Smooth muscle cell (in vitro differentiated cells): ENCODE data around the gene EVA1C. TPM values are rescaled to one million over a fixed set of nuclear protein-coding genes. Genes with fewer than 3 reads are reported as not detected.

Experiments
- DNase-seq: peaks from one replicate; lab custom pipeline; 2025; ENCODE audit not compliant: unreplicated experiment; lab: John Stamatoyannopoulos, UW
- H2AFZ ChIP-seq: fragments of 200-600 bp; sonication (generic); 2 replicates; pipeline ENCODE4 v1.6.0; 2016; ENCODE audit warnings: antibody characterized with exemption, low read depth, mild to moderate bottlenecking
- H3F3A ChIP-seq: fragments of 200-600 bp; sonication (generic); 2 replicates; pipeline ENCODE4 v1.6.0; 2017; ENCODE audit warnings: antibody characterized with exemption, low read depth
- H3K27ac ChIP-seq: fragments of 200-600 bp; sonication (generic); 2 replicates; pipeline ENCODE4 v1.5.1; 2016; ENCODE audit warnings: low read depth, mild to moderate bottlenecking
- H3K27me3 ChIP-seq: fragments of 200-600 bp; sonication (generic); 2 replicates; pipeline ENCODE4 v1.6.1; 2016; ENCODE audit warnings: low read depth, mild to moderate bottlenecking
- H3K36me3 ChIP-seq: fragments of 200-600 bp; sonication (generic); 2 replicates; pipeline ENCODE4 v1.5.1; 2016; ENCODE audit warnings: low read depth
- H3K4me1 ChIP-seq: fragments of 200-600 bp; sonication (generic); 2 replicates; pipeline ENCODE4 v1.5.1; 2016; ENCODE audit warnings: low read depth
- H3K4me2 ChIP-seq: fragments of 200-600 bp; sonication (generic); 2 replicates; pipeline ENCODE4 v1.6.0; 2016; ENCODE audit warnings: mild to moderate bottlenecking
- H3K4me3 ChIP-seq: fragments of 200-600 bp; sonication (generic); 2 replicates; pipeline ENCODE4 v1.5.1; 2016; ENCODE audit warnings: mild to moderate bottlenecking
- H3K79me2 ChIP-seq: fragments of 200-600 bp; sonication (generic); 2 replicates; pipeline ENCODE4 v1.6.0; 2016; ENCODE audit warnings: low read depth, mild to moderate bottlenecking
- H3K9ac ChIP-seq: fragments of 200-600 bp; sonication (generic); 2 replicates; pipeline ENCODE4 v1.6.0; 2016; ENCODE audit warnings: low read depth
- H3K9me3 ChIP-seq: fragments of 200-600 bp; sonication (generic); replicated peaks from 2 replicates; pipeline ENCODE4 v1.5.1; 2016; ENCODE audit warnings: low read depth
- H4K20me1 ChIP-seq: fragments of 200-600 bp; sonication (generic); 2 replicates; pipeline ENCODE4 v1.6.0; 2016; ENCODE audit warnings: low read depth
- WGBS: methylation state at CpG from one replicate; pipeline ENCODE4 v1.1.7; 2016; ENCODE audit warnings: low lambda C conversion rate; 5-methylcytosine and 5-hydroxymethylcytosine counted together
- polyA plus RNA-seq: library from polyadenylated mRNA; unstranded; fragments of >200 nt; fragmentation: Nextera tagmentation; extraction: Ambion mirVana; gene quantifications from 2 replicates; pipeline ENCODE4 v1.2.1, GENCODE V29; 2016
- total RNA-seq: library from RNA; depleted of rRNA; stranded (reverse); fragments of >200 nt; gene quantifications from 2 replicates; pipeline ENCODE4 v1.2.3, GENCODE V29; 2014
- TF ChIP-seq, protein P1 (sequence below): fragments of 200-600 bp; sonication (generic); IDR thresholded peaks from 2 replicates; pipeline ENCODE4 v1.5.1; 2017; ENCODE audit warnings: borderline replicate concordance, mild to moderate bottlenecking, antibody characterized with exemption; ENCODE audit not compliant: insufficient read depth, poor library complexity, severe bottlenecking

The EVA1C gene, protein sequence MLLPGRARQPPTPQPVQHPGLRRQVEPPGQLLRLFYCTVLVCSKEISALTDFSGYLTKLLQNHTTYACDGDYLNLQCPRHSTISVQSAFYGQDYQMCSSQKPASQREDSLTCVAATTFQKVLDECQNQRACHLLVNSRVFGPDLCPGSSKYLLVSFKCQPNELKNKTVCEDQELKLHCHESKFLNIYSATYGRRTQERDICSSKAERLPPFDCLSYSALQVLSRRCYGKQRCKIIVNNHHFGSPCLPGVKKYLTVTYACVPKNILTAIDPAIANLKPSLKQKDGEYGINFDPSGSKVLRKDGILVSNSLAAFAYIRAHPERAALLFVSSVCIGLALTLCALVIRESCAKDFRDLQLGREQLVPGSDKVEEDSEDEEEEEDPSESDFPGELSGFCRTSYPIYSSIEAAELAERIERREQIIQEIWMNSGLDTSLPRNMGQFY
- total RNA-seq (3.7 and 4.1 TPM in 2 replicates), polyA plus RNA-seq (1.7 and 1.9 TPM in 2 replicates)

DNA sequence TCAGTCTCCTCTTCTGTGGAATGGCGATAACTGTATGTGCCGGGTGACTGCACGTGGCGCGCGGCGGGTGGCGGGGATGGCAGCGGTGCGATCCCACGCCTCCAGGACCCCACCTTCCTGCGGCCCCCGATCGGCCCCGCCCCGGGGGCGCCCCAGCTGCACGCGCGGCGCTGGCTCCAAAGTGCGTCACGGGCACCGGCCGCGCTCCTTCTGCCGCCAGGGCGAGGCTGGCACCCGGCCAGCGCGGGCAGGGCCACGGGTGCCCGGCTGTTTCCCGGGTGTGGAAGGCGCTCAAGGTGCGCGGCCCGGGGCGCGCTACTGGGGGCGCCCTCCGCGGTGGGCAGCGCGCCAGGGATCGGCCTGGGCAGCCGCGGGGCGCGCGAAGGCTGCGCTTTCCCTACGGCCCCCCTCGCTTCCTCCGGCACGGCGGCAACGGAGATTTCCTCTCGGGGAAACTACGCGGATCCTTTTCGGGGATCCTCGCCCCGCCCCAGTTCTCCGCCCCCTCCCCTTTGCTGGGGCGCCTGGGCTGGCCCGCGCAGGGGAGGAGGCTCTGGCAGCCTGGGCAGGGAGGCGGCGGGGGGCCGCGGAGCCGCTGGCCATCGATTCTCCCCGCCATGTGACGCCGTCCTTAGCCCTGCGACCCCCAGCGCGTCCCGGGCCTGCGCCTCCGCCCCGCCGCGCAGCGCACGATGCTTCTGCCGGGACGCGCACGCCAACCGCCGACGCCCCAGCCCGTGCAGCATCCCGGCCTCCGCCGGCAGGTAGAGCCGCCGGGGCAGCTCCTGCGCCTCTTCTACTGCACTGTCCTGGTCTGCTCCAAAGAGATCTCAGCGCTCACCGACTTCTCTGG lies at the start of gene EVA1C:
Gene EVA1C (plus strand): TSS at position 545 of the 853 bp plus-strand sequence. CDS start 148 bp downstream, at position 693.
- no peak for DNase-seq
- H3K36me3 ChIP-seq = no peaks in the 10 kb centered on the region
- no peaks in the 10 kb centered on the region for H4K20me1 ChIP-seq
- under 1% methylated on average over 60 of the region's 104 CpGs for WGBS
- H3K4me1 ChIP-seq = peaks cover 23% of the 10 kb centered on the region
- no peaks in the 10 kb centered on the region for H3K79me2 ChIP-seq
- H3K9ac ChIP-seq = no peak within 1 kb of the TSS
- H3K9me3 ChIP-seq = no peaks in the 10 kb centered on the region
- H3K27me3 ChIP-seq = peaks cover 51% of the 10 kb centered on the region
- H2AFZ ChIP-seq = peak within 1 kb of the TSS; percentile 89
- H3F3A ChIP-seq = peaks cover 7% of the 10 kb centered on the region
- H3K4me2 ChIP-seq = peak within 1 kb of the TSS; percentile 86
- H3K27ac ChIP-seq = no peak within 1 kb of the TSS
- TF ChIP-seq, protein P1, sequence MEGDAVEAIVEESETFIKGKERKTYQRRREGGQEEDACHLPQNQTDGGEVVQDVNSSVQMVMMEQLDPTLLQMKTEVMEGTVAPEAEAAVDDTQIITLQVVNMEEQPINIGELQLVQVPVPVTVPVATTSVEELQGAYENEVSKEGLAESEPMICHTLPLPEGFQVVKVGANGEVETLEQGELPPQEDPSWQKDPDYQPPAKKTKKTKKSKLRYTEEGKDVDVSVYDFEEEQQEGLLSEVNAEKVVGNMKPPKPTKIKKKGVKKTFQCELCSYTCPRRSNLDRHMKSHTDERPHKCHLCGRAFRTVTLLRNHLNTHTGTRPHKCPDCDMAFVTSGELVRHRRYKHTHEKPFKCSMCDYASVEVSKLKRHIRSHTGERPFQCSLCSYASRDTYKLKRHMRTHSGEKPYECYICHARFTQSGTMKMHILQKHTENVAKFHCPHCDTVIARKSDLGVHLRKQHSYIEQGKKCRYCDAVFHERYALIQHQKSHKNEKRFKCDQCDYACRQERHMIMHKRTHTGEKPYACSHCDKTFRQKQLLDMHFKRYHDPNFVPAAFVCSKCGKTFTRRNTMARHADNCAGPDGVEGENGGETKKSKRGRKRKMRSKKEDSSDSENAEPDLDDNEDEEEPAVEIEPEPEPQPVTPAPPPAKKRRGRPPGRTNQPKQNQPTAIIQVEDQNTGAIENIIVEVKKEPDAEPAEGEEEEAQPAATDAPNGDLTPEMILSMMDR = no peak
- peak within 1 kb of the TSS; percentile 57 for H3K4me3 ChIP-seq

DNA sequence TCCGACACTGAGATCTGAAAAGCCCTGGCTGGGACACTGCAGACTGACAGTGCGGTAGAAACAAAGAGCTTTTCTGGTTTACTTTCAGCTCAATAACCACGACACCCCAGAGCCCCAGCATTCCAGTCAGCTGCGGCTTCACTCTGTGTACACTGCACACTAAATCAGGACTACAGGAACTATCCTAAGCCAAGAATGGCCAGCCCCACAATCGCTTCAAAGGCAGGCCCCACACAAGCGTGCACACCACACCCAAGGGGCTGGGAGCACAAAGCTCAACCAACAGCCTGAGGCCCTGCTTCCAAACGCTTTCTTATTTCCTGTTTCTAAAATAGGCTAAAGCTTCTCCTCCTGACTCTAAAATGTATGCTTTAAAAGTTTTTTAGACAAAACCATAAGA lies 48.1 kb upstream of the EVA1C start:
- Histone ChIP-seq H3K4me1 (no peaks in the 10 kb centered on the region), H3K27me3 (no peaks in the 10 kb centered on the region), H3K9ac (no peak overlapping the region), H3F3A (no peaks in the 10 kb centered on the region), H3K36me3 (peaks cover 21% of the 10 kb centered on the region), H3K4me3 (no peak overlapping the region), H2AFZ (no peak overlapping the region), H3K4me2 (no peak overlapping the region), H3K27ac (no peak overlapping the region), H3K79me2 (no peaks in the 10 kb centered on the region), H4K20me1 (no peaks in the 10 kb centered on the region), H3K9me3 (no peaks in the 10 kb centered on the region)
- 88% methylated on average over 7 of the region's 7 CpGs for WGBS
- DNase-seq = no peak
- TF ChIP-seq, protein P1 = no peak

DNA sequence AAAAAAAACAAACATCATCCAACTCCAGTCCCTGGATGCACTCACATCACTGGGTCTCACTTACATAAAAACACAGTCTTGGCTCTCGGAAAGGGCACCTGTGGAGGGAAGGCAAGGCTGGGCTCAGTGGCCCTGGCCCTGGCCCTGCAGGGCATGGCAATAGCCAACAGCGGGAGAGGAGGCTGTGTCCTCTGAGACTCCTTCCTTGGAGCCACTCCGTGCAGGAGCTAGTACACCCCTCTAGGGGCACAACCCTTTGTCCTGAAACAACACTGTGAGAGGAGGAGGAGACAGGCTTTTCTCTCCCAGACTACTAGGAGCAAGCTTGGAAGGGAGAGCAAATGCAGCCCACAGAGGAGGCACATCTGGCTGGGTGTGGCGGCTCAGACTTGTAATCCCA lies 47.7 kb upstream of the EVA1C start:
- Histone ChIP-seq H3K27me3 (no peaks in the 10 kb centered on the region), H3K79me2 (no peaks in the 10 kb centered on the region), H3K36me3 (peaks cover 21% of the 10 kb centered on the region), H3K27ac (no peak overlapping the region), H3K4me1 (no peaks in the 10 kb centered on the region), H3K9me3 (no peaks in the 10 kb centered on the region), H4K20me1 (no peaks in the 10 kb centered on the region), H2AFZ (no peak overlapping the region), H3K4me3 (no peak overlapping the region), H3K4me2 (no peak overlapping the region), H3K9ac (no peak overlapping the region), H3F3A (no peaks in the 10 kb centered on the region)
- DNase-seq = no peak
- 95% methylated on average over 4 of the region's 4 CpGs for WGBS
- TF ChIP-seq, protein P1 = no peak
